Breast epithelium (tissue), 3 donors: ENCODE measurements around the gene SLC38A10.

ENCODE experiments used
- POLR2A ChIP-seq: fragments of 450-650 bp; IDR thresholded peaks from one replicate; pipeline ENCODE4 v1.6.1; 2016; ENCODE audit warnings: antibody characterized with exemption, mild to moderate bottlenecking, moderate library complexity
- POLR2AphosphoS5 ChIP-seq, 3 donors: sonication (generic); formaldehyde crosslinking; IDR thresholded peaks; one replicate each; pipeline ENCODE4 v1.6.1; 2017; ENCODE audit warnings: antibody characterized with exemption in 3 of 3
- TF ChIP-seq, protein P1 (sequence below), 3 donors: fragments of 450-650 bp; IDR thresholded peaks; one replicate each; pipeline ENCODE4 v1.5.1; 2016 to 2017; ENCODE audit warnings: antibody characterized with exemption in 3 of 3, mild to moderate bottlenecking in 3 of 3, moderate library complexity in 3 of 3

DNA sequence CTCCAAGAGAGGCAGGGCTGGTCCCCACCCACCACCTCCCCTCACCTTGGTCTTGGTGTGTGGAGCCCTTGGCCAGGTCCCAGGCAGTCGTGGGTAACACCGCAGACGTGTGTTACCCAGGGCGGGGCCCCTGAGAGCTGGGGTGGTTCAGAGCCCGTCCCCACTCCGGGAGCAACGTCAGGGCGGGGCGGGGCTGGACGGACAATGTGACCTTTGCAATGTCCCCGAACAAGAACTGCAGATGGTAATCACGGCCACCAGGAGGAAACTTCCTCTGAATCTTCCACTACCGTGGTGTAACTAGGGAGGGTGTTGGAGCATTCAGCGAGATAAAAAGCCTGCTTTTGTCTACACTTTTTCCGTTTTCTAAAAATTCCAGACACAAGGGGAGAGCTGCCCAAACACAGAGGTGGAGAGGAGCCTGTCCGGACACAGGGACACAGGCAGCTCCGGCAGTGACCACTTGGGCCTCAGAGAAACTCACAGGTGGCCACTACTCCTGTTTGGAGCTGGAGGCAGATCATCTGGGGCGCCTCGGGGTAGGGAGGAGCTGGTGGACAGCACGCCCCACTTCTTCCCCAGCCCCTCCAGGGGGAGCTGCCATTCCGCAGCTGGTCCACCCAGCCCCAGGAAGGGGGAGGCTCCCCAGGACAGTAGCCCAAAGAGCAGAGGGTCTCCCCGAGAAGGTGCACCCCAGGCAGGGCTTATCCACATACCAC, 14.2 kb upstream of the SLC38A10 start:
- TF ChIP-seq, protein P1, sequence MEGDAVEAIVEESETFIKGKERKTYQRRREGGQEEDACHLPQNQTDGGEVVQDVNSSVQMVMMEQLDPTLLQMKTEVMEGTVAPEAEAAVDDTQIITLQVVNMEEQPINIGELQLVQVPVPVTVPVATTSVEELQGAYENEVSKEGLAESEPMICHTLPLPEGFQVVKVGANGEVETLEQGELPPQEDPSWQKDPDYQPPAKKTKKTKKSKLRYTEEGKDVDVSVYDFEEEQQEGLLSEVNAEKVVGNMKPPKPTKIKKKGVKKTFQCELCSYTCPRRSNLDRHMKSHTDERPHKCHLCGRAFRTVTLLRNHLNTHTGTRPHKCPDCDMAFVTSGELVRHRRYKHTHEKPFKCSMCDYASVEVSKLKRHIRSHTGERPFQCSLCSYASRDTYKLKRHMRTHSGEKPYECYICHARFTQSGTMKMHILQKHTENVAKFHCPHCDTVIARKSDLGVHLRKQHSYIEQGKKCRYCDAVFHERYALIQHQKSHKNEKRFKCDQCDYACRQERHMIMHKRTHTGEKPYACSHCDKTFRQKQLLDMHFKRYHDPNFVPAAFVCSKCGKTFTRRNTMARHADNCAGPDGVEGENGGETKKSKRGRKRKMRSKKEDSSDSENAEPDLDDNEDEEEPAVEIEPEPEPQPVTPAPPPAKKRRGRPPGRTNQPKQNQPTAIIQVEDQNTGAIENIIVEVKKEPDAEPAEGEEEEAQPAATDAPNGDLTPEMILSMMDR (IDR thresholded peaks at IDR 0.05), result peak; percentile 70 to 74 (median 72)
- TF ChIP-seq POLR2A (no peak), POLR2AphosphoS5 (IDR thresholded peaks at IDR 0.05) (peak in 2 of 3 donors; percentile 32 to 68)
